ENCODE results near the gene SAE1.
"Not testable (repeated sequence)": the region's sequence is repeated elsewhere in the genome, so short reads cannot be mapped to it uniquely, and the experiment has no call there.

SAE1 gene

GRCh38 chr19:47243364-47243775, 112.7 kb downstream of the SAE1 start:
- FAIRE-seq, result no peak

DNA sequence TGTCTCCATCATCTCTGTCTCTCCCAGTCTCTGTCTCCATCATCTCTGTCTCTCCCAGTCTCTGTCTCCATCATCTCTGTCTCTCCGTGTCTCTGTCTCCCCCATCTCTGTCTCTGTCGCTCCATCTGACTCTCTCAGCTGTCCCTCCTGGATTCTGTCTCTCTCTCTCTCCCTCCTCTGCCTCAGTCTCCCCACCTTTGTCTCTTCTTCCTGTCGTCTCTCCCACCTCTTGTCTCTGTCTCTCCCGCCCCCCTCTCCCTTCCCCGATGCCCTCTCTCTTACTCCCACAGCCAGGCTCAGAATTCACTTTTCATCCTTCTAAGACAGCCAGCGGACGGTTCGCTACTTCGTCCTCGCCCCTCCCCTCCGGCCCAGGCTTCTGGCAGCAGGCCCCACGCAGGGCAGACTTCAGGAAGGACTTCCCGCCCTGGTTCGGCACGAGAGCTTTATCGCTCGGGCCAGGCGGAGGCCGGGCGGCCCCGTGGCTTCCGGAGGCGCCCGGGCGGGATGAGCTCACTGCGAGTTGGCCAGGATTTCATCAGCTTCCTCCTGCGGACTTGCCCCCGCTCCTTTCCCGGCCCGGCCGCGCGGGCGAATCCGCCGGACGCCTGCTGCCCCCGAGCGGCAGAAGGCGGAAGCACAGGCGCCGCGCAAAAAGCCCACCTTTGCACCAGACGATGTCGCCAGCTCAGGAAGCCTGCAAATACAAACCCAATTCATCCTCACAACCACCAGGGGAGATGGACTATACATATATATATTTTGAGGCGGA, 113.3 kb downstream of the SAE1 start:
- peak; percentile 67 for FAIRE-seq

GRCh38 chr19:47247308-47247990, 116.8 kb downstream of the SAE1 start:
- FAIRE-seq, result no peak

DNA sequence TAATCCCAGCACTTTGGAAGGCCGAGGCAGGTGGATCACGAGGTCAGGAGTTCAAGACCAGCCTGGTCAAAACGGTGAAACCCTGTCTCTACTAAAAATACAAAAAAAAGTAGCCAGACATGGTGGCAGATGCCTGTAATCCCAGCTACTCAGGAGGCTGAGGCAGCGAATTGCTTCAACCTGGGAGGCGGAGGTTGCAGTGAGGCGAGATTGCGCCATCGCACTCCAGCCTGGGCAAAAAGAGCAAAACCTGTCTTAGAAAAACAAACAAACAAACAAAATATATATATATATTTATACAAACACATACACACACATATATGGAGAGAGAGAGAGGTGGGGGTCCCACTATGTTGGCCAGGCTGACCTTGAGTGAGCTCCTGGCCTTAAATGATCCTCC, 122.4 kb downstream of the SAE1 start:
- not testable (repeated sequence) for FAIRE-seq

GRCh38 chr19:47253467-47253881, 122.8 kb downstream of the SAE1 start:
- FAIRE-seq, result peak; percentile 100

- no peak for FAIRE-seq
Measured at GRCh38 chr19:47253970-47254369, 123.3 kb downstream of the SAE1 start.

DNA sequence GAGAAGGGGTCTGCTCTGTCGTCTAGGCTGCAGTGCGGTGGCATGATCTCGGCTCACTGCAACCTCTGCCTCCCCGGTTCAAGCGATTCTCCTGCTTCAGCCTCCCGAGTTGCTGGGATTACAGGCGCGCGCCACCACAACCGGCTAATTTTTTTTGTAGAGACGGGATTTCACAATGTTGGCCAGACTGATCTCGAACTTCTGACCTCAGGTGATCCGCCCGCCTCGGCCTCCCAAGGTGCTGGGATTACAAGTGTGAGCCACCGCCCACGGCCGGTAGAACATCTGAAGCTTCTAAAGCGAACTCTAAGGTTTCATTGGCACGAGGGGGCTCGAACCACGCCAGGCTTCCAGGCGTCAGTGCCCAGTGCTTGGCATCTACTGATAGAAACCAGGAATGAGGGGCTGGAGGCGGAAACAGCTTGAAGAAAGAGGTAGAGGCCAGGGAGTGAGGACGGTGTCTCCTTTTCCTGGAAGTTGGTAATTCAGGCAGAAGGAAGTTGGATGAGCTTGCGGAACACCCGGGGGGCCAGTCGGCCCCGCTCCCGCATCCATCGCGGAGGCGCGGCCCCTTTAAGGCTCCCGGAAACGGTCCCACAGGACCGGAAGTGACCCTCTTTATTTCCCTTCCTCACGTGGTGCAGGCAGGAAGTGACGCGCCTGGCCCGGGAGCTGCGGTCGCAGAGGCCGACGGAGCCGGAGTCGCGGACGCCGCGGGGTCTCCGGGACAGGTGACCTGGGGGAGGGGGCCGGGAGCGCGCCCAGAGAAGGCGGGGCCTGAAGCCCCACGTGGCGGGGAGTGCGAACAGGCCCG, 125.5 kb downstream of the SAE1 start, which contains the start of gene CCDC9:
CCDC9 (plus strand) TSS at position 647 of the 814 bp plus-strand sequence. CDS start 1,876 bp downstream, outside the sequence.
- FAIRE-seq, result peak; percentile 17

GRCh38 chr19:47256693-47257410, 126.2 kb downstream of the SAE1 start:
- peak; percentile 99 for FAIRE-seq

DNA sequence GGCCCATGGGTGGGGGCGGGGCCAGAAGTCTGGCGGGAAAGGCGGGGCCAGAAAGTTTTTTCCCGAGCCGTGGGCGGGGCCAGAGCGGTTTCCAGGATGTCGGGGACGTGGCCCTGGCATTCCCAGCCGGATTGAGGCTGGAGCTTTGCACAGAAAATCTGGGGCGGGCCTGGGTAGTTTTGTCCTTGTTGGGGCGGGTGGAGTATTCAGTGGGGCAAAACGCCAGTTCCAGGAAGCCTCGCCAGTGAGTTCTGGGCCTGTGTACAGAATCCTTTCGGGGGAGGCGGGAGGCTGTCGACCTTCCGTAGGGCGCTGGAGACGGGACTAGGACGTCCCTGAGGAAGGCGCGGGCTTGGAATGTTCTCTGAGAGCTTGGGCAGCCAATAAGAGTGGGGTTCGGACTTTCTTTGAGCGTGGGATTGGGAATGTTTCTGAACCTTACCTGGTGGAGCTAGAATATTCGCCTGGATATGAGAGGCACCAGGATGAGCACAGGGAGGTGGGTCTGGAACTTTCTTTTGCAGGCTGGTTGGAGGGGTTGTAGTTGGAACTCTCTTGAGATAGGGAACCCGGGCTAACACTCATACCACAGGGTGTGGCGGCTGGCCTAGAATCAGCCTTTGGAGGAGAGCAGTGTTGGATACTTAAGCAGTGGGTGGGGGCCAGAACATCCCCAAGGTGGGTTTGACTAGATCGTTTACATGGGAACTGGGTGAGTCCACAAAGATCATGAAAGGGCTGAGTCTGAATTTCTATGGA, 127.0 kb downstream of the SAE1 start:
- FAIRE-seq, result no peak

DNA sequence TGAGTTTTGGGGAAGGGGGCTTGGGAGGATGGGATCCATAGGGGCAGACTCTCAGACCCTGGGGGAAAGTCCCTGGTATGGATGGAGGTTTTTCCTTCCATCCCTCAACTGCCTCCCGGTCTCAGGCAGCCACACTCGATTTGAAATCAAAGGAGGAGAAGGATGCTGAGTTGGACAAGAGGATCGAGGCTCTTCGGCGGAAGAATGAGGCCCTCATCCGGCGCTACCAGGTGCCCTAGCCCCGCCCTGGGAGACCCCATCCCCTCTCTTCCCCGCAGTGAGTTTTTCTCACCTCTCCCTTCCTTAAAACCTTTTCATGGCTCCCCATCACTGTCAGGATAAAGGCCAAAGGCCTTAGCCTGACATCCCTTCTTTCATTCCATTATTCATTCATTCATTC, 127.8 kb downstream of the SAE1 start:
- no peak for FAIRE-seq

DNA sequence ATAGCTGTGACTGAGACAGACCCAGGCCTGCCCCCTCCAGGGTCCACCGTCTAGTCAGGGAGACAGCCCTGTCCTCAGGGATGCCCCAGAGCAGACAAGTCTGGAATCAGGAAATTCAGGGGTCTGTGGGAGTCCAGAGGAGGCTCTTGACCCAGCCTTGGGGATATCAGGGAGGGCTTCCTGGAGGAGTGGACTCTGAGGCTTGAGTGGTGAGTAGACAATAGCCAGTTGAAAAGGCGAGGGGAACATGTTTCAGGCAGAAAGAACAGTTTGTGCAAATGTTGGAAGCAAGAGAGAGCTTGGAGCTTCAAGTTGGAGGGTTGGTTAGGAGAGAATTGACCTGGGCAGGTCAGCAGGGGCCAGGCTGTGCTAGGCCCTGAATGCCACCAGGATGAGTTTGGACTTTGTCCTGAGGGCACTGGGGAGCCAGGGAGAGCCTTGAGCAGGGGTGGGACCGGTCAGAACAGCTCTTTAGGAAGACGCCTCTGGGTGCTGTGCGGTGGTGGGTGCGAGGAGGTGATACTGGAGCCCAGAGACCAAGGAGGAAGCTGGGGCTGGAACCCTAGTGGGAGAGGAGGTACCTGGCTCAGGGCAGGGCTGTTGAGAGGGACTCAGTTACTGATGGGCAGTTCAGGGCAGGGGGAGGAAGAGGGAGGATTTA, 128.4 kb downstream of the SAE1 start:
- no peak for FAIRE-seq
